GM21619 (cell line): Measurements from ENCODE around the gene OR9Q1.
"Not testable (repeated sequence)": the region's sequence is repeated elsewhere in the genome, so short reads cannot be mapped to it uniquely, and the experiment has no call there.

Experiments used
- ATAC-seq: cut with Tn5 transposase; IDR thresholded peaks from one replicate; pipeline ENCODE4 v1.9.1; 2021; ENCODE audit not compliant: unreplicated experiment

OR9Q1 gene, protein sequence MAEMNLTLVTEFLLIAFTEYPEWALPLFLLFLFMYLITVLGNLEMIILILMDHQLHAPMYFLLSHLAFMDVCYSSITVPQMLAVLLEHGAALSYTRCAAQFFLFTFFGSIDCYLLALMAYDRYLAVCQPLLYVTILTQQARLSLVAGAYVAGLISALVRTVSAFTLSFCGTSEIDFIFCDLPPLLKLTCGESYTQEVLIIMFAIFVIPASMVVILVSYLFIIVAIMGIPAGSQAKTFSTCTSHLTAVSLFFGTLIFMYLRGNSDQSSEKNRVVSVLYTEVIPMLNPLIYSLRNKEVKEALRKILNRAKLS

GRCh38 chr11:58023435-58023931 lies at the start of gene OR9Q1:
Gene OR9Q1 (plus strand): TSS chr11:58023881. CDS start chr11:58179445, 155,564 bp downstream.
- no peak for ATAC-seq

DNA sequence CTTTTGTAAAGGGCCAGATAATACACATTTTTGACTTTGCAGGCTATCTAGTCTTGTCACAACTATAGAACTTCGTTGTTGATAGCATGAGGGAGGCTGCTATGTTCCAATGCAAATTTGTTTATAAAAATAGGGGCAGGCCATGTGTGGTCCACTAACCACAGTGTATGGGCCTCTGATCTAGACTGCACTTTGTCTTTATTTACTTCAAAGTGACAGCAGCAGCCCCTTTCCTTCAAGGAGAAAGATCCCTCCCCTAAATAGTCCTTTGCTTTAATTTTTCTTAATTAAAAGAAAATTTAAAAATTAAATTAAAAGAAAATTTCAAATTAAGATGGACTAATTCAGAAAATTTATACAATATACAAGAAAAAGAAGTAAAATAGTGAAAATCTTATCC lies 49.5 kb upstream of the OR9Q1 start:
- no peak for ATAC-seq

- ATAC-seq: no peak
Observed at GRCh38 chr11:57974848-57975601, 48.7 kb upstream of the OR9Q1 start.

DNA sequence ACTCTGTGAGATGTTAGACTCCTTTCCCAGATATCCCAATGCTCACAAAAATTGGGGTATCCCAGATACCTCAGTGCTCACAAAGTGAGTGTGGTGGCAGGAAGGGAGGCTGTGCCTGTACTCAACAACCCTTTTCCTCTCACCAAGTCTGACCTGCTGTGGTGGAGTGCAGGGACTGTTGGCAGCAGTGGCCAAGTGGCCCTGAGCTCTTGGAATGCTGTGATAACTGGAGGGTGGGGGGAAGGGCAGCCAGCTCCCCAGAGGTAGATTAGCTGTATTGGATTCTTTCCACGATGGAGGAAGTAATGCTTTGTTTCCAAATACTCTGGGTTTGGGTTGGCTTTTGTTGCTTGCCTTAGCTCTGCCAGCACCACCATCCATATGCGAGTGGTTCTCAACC lies 46.0 kb upstream of the OR9Q1 start:
- no peak for ATAC-seq

DNA sequence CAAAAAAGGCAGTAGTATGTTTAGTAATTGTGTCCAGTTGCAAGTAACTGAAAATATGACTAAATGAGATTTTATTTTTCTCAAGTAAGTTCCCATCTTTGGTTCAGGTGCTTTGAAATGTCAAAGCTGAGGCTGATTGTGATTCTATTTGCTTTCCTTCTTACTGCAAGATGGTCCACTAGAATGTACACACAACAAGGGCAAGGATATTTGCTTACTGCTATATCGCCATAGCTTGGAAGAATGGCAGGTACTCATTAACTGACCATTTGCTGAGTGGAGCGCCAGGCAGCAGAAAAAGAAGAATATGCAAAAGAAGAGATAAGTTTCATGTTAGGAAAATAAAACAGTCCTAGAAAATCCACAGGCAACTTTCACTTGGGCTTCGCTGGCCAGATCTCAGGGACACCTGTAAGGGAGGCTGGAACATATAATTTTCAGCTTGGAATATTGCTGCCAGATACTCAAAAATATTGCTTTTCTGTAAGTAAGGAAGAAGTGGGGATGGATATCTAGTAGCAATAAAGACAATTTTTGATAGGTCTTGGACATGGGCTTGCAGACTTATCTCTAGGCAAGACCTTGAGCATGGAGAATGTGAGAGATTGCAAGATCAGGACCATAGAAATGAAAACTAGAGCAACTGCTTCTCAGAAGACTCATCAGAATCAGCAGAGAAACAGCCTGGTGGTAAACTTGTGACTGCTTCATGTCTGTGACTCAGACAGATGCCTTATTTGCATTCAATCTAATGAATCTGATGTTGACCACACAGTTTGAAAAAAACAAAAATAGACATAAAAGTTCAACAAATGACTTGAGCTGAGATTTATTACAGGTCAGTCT lies 44.8 kb upstream of the OR9Q1 start:
- no peak for ATAC-seq

DNA sequence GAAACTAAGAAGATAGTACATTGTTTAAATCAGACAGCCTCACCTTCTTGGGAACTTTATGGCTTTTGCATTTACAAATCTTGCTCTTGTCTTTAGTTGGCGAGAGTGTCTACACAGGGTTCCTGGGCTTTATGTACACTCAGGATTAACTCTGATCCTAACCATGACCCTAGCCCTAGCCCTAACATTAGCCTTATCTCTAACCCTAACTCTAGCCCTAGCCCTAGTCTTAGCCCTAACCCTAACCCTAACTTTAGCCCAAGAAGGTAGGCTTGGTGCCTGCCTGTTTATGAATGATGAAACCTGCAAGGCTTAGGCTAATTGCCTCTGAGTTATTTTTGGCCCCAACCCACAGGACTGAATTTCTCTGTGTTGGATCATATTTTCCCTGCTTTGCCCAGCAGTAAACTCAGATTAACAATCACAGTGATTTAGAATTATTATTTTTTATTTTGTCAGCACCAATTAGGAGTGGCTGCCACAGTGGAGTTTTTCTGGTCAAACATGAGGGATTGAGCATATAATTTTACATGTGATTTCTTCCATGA lies 44.1 kb upstream of the OR9Q1 start:
- ATAC-seq: no peak

GRCh38 chr11:57980201-57980600 lies 43.5 kb upstream of the OR9Q1 start:
- no peak for ATAC-seq

DNA sequence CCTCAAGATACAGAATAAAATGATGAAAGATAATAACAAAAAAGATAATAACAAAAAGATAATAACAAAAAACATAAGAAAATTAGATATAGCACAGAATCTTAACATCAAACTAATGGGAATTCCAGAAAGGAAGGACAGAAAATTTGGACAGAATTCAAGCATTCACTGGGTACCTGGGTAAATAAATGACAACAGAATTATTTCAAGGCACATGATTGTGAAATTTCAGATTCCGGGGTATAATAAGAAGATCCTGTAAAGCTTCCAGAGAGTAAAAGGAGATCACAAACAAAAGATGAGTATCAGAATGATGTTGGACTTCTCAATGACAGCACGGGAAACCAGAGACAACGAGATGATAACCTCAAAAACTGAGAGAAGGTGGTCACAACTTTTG lies 42.1 kb upstream of the OR9Q1 start:
- no peak for ATAC-seq

DNA sequence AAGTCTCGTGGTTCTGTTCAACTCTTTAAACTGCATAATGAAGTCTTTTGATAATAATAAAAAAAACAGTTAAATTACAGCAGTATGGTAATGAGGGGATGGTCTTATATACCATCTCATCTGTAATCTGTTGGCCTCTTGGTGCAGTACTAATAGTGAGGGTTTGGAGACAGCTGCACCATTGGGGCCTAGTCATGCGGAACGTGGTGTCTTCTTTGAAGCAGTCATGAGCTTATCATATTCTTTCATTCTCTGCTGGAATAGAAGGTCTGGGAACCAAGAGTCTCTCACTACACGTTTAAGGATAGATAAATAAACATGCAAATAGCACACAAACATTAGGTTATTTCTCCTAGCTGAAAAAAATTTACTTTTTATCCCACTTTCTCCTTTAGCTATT lies 40.9 kb upstream of the OR9Q1 start:
- no peak for ATAC-seq

- ATAC-seq: no peak
Observed at GRCh38 chr11:57983191-57983590, 40.5 kb upstream of the OR9Q1 start.

- not testable (repeated sequence) for ATAC-seq
Observed at GRCh38 chr11:57999523-57999922, 24.2 kb upstream of the OR9Q1 start.

GRCh38 chr11:58000021-58000420 lies 23.7 kb upstream of the OR9Q1 start:
- not testable (repeated sequence) for ATAC-seq

DNA sequence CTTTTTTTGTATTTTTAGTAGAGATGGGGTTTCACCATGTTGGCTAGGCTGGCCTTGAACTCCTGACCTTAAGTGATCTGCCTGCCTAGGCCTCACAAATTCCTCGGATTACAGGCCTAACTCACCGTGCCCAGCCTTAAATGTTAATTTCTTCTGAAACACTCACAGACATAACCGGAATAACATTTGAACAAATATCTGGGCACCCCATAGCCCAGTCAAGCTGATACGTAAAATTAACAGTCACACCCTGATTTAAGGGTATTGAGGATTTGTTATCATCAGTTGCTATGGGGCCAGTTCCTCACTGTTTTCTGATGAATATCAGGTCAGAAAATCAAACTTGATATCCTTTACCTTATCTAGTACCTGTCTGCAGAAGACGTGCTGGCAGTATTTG lies 23.0 kb upstream of the OR9Q1 start:
- no peak for ATAC-seq

- ATAC-seq: no peak
Observed at GRCh38 chr11:58003036-58003435, 20.6 kb upstream of the OR9Q1 start.

- no peak for ATAC-seq
Observed at GRCh38 chr11:58003591-58003990, 20.1 kb upstream of the OR9Q1 start.

- no peak for ATAC-seq
Observed at GRCh38 chr11:58004664-58005063, 19.0 kb upstream of the OR9Q1 start.

GRCh38 chr11:58006940-58007339 lies 16.7 kb upstream of the OR9Q1 start:
- no peak for ATAC-seq

GRCh38 chr11:58011771-58012170 lies 11.9 kb upstream of the OR9Q1 start:
- ATAC-seq: no peak

- ATAC-seq: no peak
Observed at GRCh38 chr11:58024601-58025091, 965 bp downstream of the OR9Q1 start.

DNA sequence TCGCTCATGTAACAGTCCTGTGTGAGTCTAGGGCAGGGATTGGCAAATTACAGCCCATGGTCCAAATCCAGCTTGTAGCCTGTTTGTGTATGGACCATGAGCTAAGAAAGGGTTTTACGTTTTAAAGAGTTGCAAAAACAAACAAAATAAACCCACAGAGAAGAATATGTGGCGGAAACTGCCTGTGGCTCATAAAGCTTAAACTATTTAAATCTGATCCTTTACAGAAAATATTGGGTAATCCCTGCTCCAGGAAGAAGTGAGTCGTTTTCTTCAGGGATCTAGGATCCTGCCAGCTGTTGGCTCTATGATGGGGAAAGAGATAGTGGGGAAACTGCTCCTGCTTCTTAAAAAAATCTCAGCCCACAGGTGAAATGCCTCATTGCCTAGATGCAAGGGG lies 3.7 kb downstream of the OR9Q1 start:
- no peak for ATAC-seq
